Muscle layer of colon (tissue), 2 donors: ENCODE measurements around the gene RBKS.
"Not testable (repeated sequence)": the region's sequence is repeated elsewhere in the genome, so short reads cannot be mapped to it uniquely, and the experiment has no call there.

ENCODE experiments used
- H3K27ac ChIP-seq: one replicate; pipeline ENCODE4 v1.7.0; 2013; ENCODE audit warnings: low read depth, mild to moderate bottlenecking, low read length, moderate library complexity
- H3K27me3 ChIP-seq, 2 donors: one replicate each; pipeline ENCODE4 v1.7.0; 2013; ENCODE audit warnings: low read length in 2 of 2, mild to moderate bottlenecking in 2 of 2; ENCODE audit not compliant: insufficient read depth in 2 of 2, control insufficient read depth in 1 of 2
- H3K36me3 ChIP-seq: one replicate; pipeline ENCODE4 v1.7.0; 2013; ENCODE audit warnings: mild to moderate bottlenecking, low read length; ENCODE audit not compliant: insufficient read depth
- H3K4me1 ChIP-seq: one replicate; pipeline ENCODE4 v1.7.0; 2013; ENCODE audit warnings: mild to moderate bottlenecking, low read length; ENCODE audit not compliant: insufficient read depth
- H3K4me3 ChIP-seq, 2 donors: one replicate each; pipeline ENCODE4 v1.7.0; 2013; ENCODE audit warnings: low read length in 2 of 2, low read depth in 1 of 2, mild to moderate bottlenecking in 1 of 2, moderate library complexity in 1 of 2
- H3K9ac ChIP-seq: one replicate; pipeline ENCODE4 v1.7.0; 2013; ENCODE audit warnings: low read length
- H3K9me3 ChIP-seq: one replicate; pipeline ENCODE4 v1.7.0; 2013; ENCODE audit warnings: mild to moderate bottlenecking, low read length
- donor health status: abdominal sarcoma.
- donor health status: Adenocarcinoma of cecum.

The RBKS gene

DNA sequence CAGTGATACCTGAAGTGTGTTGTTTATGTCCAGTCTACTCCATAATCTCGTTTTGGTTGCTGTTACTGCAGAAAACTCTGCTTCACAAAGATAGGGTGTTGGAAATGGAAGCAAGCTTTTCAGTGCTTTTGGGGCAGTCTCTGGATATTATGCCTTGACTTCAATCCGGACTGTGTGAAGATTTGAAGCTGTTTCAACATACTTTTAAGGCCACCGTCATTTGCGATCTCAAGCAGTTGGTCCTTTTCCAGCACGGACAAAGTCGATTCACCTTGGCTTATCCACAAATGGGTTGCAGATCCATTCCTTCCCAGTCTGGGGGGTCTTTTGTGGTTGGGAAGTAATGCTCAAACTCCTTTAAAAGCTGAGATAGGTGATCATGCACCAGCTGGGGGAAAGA, 20.4 kb downstream of the RBKS start:
- no peaks in the 10 kb centered on the region for H3K27me3 ChIP-seq
- H3K27ac ChIP-seq, result no peak overlapping the region
- no peaks in the 10 kb centered on the region for H3K9me3 ChIP-seq
- no peaks in the 10 kb centered on the region for H3K36me3 ChIP-seq
- no peaks in the 10 kb centered on the region for H3K4me1 ChIP-seq
- H3K9ac ChIP-seq, result no peak overlapping the region
- H3K4me3 ChIP-seq, result no peak overlapping the region

DNA sequence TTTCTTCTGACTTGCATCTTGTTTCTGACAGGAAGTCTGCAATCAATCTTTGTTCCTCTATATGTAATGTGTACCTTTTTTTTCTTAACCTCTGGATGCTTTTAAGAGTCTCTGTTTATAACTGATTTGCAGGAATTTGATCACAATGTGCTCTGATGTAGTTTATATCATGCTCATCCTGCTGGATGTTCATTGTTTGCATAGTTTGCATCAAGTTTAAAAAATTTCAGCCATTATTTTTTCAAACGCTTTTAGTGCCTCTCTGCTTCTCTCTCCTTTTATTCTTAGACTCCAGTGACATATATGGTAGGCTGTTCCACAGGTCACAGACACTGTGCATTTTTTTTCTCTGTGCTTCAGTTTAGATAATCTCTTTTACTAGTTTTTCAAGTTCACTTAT, 23.9 kb downstream of the RBKS start:
- Histone ChIP-seq H3K36me3 (no peaks in the 10 kb centered on the region), H3K9ac (no peak overlapping the region), H3K27ac (no peak overlapping the region), H3K9me3 (no peaks in the 10 kb centered on the region), H3K4me3 (no peak overlapping the region), H3K27me3 (no peaks in the 10 kb centered on the region), H3K4me1 (no peaks in the 10 kb centered on the region)

DNA sequence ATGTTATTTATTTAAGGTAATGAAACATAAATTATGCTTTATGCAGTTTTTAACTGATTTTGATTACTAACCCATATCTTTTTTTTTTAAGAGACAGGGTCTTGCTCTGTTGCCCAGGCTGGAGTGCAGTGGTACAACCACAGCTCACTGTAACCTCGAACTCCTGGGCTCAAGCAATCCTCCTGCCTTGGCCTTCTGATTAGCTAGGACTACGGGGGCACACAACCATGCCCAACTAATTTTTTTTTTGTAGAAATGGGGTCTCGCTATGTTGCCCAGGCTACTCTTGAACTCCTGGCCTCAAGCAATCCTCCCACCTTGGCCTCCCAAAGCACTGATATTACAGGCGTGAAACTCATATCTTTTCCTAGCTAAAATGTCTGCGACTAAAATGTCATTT, 26.2 kb downstream of the RBKS start:
- H3K4me3 ChIP-seq, H3K4me1 ChIP-seq, H3K36me3 ChIP-seq, H3K27ac ChIP-seq, H3K9me3 ChIP-seq, H3K27me3 ChIP-seq, H3K9ac ChIP-seq: not testable (repeated sequence)

DNA sequence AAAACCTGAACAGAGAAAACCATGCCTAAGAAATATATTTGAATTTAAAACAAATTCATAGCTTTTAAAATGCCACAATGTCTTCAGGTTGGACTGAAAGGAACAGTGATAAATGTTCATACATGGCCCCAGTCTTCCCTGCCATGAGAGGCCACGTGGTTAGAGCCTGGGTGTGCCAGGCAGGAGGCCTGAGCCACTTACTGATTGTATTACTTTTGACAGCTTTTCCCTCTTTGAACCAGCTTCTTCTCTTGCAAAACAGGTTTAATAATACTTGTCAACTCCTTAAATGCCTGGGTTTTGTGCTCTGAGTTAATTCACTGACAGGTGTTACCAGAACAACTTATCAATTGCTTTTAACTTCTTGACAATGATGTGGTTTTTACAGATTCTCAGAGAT, 27.0 kb downstream of the RBKS start:
- H3K36me3 ChIP-seq, result no peaks in the 10 kb centered on the region
- H3K9me3 ChIP-seq, result peaks cover under 1% of the 10 kb centered on the region
- no peaks in the 10 kb centered on the region for H3K4me1 ChIP-seq
- no peak overlapping the region for H3K27ac ChIP-seq
- no peaks in the 10 kb centered on the region for H3K27me3 ChIP-seq
- no peak overlapping the region for H3K4me3 ChIP-seq
- no peak overlapping the region for H3K9ac ChIP-seq

DNA sequence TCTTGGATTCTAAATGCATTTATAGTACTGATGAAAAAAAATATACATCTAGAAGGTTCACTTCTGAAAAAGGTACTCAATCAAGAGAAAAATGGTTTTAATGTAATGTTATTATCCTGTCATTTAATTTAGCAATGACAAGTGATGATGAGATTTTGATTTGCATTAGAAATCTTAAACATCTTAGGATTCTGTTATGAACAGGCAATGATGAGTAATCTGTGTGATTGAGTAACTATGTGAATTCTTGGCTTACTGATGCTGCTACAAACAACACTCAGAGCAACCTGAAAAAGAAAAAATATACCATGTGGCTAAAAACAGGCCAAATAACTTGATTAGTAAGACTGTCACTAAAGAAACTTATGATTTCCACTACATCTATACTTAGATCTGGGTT, 30.1 kb downstream of the RBKS start:
- no peak overlapping the region for H3K27ac ChIP-seq
- H3K36me3 ChIP-seq, result no peaks in the 10 kb centered on the region
- H3K4me1 ChIP-seq, result peaks cover 4% of the 10 kb centered on the region
- H3K27me3 ChIP-seq, result no peaks in the 10 kb centered on the region
- peaks cover 3% of the 10 kb centered on the region for H3K9me3 ChIP-seq
- H3K4me3 ChIP-seq, result no peak overlapping the region
- no peak overlapping the region for H3K9ac ChIP-seq

DNA sequence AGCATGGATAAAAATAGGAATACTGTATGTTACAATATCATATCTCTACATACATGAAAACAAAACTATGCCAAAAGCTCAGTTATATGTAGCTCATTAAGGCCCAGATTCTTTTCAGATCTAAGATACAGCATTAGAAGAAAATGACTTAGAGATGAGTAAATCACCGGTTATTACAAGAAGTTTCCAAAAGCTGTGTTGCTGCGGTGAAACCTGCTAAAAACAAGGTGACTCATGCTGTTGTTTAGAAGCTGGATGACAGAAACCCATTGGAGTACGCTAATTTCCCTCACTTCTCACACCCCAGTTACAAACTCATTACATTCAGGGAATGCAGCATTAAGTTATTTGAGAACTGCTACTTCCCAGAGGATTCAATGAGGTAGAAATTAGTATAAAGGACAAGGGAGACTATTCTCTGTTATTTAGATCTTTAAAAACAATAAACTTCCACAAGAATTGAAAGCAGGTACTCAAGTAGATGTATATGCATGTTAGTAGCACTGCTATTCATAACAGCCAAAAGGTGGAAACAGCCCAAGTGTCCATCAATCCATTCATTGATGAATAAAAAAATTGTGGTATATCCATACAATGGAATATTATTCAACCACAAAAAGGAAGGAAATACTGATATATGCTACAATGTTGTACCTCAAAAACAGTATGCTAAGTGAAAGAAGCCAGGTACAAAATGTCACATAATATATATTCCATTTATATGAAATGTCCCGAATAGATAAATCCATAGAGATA, 32.6 kb downstream of the RBKS start:
- no peak overlapping the region for H3K4me3 ChIP-seq
- no peaks in the 10 kb centered on the region for H3K36me3 ChIP-seq

DNA sequence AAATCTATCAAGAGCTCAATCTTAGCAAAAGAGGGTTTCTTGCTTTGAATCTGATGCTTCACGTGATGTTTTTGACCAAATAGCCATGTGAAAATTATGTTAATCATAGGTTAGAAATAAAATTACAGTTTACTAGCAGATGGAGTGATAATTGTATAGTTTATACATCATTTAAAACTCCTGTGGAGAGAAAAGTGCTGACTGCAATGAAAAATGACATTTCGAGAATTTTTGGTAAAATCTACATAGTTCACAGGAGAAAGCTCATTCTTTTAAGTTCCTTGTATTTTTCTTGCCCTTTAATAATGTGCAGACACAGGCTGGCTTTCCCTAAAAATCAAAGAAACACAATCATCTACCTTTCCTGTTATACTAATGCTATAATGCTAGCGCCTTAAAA, 33.2 kb downstream of the RBKS start:
- Histone ChIP-seq H3K9me3 (peaks cover 3% of the 10 kb centered on the region), H3K27ac (no peak overlapping the region), H3K4me1 (peaks cover 6% of the 10 kb centered on the region), H3K36me3 (no peaks in the 10 kb centered on the region), H3K9ac (no peak overlapping the region), H3K27me3 (no peaks in the 10 kb centered on the region), H3K4me3 (no peak overlapping the region)

More for the DNA sequence above, 32.6 kb downstream of the RBKS start:
- no peak overlapping the region for H3K27ac ChIP-seq
- peaks cover 6% of the 10 kb centered on the region for H3K4me1 ChIP-seq
- H3K9ac ChIP-seq, result no peak overlapping the region
- peaks cover 3% of the 10 kb centered on the region for H3K9me3 ChIP-seq
- no peaks in the 10 kb centered on the region for H3K27me3 ChIP-seq

DNA sequence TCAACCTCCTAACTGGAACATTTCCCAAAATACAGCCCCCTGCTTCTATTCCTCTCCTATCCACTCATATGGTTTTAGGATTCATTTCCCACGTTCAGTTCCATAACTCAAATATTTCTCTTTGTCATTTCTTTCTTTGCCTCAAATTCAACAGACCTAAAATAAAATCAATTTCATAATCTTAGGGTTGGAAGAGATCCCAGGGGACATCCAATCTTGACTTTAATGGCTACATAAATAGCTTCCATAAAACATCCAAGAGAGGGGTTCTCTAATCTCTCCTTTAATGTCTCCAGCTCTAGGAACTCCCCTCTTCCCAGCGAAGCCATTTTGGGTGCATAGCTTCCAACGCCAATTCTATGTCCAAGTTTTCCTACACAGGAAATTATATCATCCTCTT, 33.8 kb downstream of the RBKS start:
- no peaks in the 10 kb centered on the region for H3K36me3 ChIP-seq
- H3K9me3 ChIP-seq, result peaks cover 3% of the 10 kb centered on the region
- H3K27me3 ChIP-seq, result no peaks in the 10 kb centered on the region
- H3K4me1 ChIP-seq, result peaks cover 6% of the 10 kb centered on the region
- no peak overlapping the region for H3K9ac ChIP-seq
- H3K27ac ChIP-seq, result no peak overlapping the region
- no peak overlapping the region for H3K4me3 ChIP-seq

DNA sequence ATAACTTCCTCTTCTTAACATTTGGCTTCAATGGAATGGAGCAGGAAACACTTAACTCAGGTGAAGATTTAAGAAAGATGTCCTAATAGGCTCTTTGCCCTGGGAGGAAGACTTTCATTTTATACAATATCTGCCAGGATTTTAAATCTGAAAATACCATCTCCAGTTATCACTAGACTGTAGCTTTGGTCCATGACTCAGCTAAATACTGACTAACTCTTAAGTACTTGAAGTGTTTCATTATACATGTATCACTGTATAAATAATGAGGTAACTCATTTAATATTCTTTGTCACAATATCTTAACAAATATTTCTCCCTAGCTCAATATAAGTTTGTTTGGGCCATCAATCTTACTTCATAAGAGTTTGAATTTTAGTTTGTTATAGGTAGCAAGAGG, 34.7 kb downstream of the RBKS start:
- Histone ChIP-seq H3K27me3 (no peaks in the 10 kb centered on the region), H3K4me3 (no peak overlapping the region), H3K27ac (no peak overlapping the region)

DNA sequence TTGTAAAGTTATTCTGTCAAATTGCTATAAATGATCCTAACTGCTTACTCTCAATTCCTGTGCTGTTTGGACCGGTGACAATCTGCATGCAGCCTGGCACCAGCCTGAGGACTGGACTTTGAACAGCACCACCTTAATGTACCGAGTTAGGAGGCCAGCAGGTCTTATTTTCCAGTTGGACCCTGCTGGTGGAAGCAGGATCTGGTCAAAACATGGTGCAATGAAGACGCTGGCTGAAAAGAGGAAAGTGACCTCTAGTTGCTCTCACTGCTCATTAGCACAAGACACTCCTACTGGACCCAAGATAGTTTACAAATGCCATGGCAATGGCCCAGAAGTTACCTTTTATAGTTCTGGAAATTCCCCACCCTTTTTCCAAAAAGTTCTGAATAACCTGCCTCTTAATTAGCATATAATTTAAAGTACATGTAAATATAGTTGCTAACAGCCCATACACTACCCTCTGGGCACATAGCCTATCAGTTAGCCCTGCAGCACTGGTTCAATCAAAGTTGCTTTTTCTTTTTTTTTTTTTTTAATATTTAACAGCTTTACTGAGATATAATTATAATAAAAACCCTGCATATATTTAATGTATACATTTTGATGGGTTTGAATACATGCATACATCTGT, 35.8 kb downstream of the RBKS start:
- Histone ChIP-seq H3K9me3 (peaks cover 3% of the 10 kb centered on the region), H3K9ac (no peak overlapping the region), H3K36me3 (no peaks in the 10 kb centered on the region), H3K27me3 (no peaks in the 10 kb centered on the region), H3K4me1 (peaks cover 6% of the 10 kb centered on the region), H3K4me3 (no peak overlapping the region), H3K27ac (no peak overlapping the region)

More for the DNA sequence above, 34.7 kb downstream of the RBKS start:
- peaks cover 3% of the 10 kb centered on the region for H3K9me3 ChIP-seq
- no peaks in the 10 kb centered on the region for H3K36me3 ChIP-seq
- peaks cover 6% of the 10 kb centered on the region for H3K4me1 ChIP-seq
- no peak overlapping the region for H3K9ac ChIP-seq

DNA sequence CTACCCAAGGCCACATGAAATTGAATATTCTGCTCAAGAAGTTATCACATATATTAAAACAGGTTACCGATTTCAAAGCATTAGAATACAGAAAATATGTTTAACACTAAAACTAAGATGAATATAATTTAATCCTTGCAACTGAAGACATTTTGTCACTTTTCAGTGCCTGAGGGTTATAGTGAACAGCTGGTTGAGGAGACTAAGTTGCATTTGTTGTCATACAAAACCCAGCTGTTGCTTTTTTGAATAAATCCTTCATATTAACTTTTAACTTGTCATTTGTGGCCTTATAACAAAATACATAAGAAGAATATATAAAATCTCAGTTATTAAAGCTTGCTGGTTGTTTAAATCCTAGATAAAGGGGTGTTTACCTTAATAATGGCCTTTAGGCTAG, 37.5 kb downstream of the RBKS start:
- peaks cover 6% of the 10 kb centered on the region for H3K4me1 ChIP-seq
- no peaks in the 10 kb centered on the region for H3K9me3 ChIP-seq
- no peak overlapping the region for H3K4me3 ChIP-seq
- H3K27me3 ChIP-seq, result no peaks in the 10 kb centered on the region
- H3K9ac ChIP-seq, result no peak overlapping the region
- no peaks in the 10 kb centered on the region for H3K36me3 ChIP-seq
- H3K27ac ChIP-seq, result no peak overlapping the region
